Smooth muscle cell (in vitro differentiated cells): ENCODE results near the gene FAM171A1. TPM values are rescaled to one million over a fixed set of nuclear protein-coding genes. Genes with fewer than 3 reads are reported as not detected.

Experiments used
- DNase-seq: peaks from one replicate; lab custom pipeline; 2025; ENCODE audit not compliant: unreplicated experiment; lab: John Stamatoyannopoulos, UW
- H2AFZ ChIP-seq: fragments of 200-600 bp; sonication (generic); 2 replicates; pipeline ENCODE4 v1.6.0; 2016; ENCODE audit warnings: antibody characterized with exemption, low read depth, mild to moderate bottlenecking
- H3F3A ChIP-seq: fragments of 200-600 bp; sonication (generic); 2 replicates; pipeline ENCODE4 v1.6.0; 2017; ENCODE audit warnings: antibody characterized with exemption, low read depth
- H3K27ac ChIP-seq: fragments of 200-600 bp; sonication (generic); 2 replicates; pipeline ENCODE4 v1.5.1; 2016; ENCODE audit warnings: low read depth, mild to moderate bottlenecking
- H3K27me3 ChIP-seq: fragments of 200-600 bp; sonication (generic); 2 replicates; pipeline ENCODE4 v1.6.1; 2016; ENCODE audit warnings: low read depth, mild to moderate bottlenecking
- H3K36me3 ChIP-seq: fragments of 200-600 bp; sonication (generic); 2 replicates; pipeline ENCODE4 v1.5.1; 2016; ENCODE audit warnings: low read depth
- H3K4me1 ChIP-seq: fragments of 200-600 bp; sonication (generic); 2 replicates; pipeline ENCODE4 v1.5.1; 2016; ENCODE audit warnings: low read depth
- H3K4me2 ChIP-seq: fragments of 200-600 bp; sonication (generic); 2 replicates; pipeline ENCODE4 v1.6.0; 2016; ENCODE audit warnings: mild to moderate bottlenecking
- H3K4me3 ChIP-seq: fragments of 200-600 bp; sonication (generic); 2 replicates; pipeline ENCODE4 v1.5.1; 2016; ENCODE audit warnings: mild to moderate bottlenecking
- H3K79me2 ChIP-seq: fragments of 200-600 bp; sonication (generic); 2 replicates; pipeline ENCODE4 v1.6.0; 2016; ENCODE audit warnings: low read depth, mild to moderate bottlenecking
- H3K9ac ChIP-seq: fragments of 200-600 bp; sonication (generic); 2 replicates; pipeline ENCODE4 v1.6.0; 2016; ENCODE audit warnings: low read depth
- H3K9me3 ChIP-seq: fragments of 200-600 bp; sonication (generic); replicated peaks from 2 replicates; pipeline ENCODE4 v1.5.1; 2016; ENCODE audit warnings: low read depth
- H4K20me1 ChIP-seq: fragments of 200-600 bp; sonication (generic); 2 replicates; pipeline ENCODE4 v1.6.0; 2016; ENCODE audit warnings: low read depth
- WGBS: methylation state at CpG from one replicate; pipeline ENCODE4 v1.1.7; 2016; ENCODE audit warnings: low lambda C conversion rate; 5-methylcytosine and 5-hydroxymethylcytosine counted together
- polyA plus RNA-seq: library from polyadenylated mRNA; unstranded; fragments of >200 nt; fragmentation: Nextera tagmentation; extraction: Ambion mirVana; gene quantifications from 2 replicates; pipeline ENCODE4 v1.2.1, GENCODE V29; 2016
- total RNA-seq: library from RNA; depleted of rRNA; stranded (reverse); fragments of >200 nt; gene quantifications from 2 replicates; pipeline ENCODE4 v1.2.3, GENCODE V29; 2014
- TF ChIP-seq, protein P1 (sequence below): fragments of 200-600 bp; sonication (generic); IDR thresholded peaks from 2 replicates; pipeline ENCODE4 v1.5.1; 2017; ENCODE audit warnings: borderline replicate concordance, mild to moderate bottlenecking, antibody characterized with exemption; ENCODE audit not compliant: insufficient read depth, poor library complexity, severe bottlenecking

Gene FAM171A1
- total and polyA plus RNA-seq, 2 experiments from 2014 or later = 25.5 to 37.2 TPM

DNA sequence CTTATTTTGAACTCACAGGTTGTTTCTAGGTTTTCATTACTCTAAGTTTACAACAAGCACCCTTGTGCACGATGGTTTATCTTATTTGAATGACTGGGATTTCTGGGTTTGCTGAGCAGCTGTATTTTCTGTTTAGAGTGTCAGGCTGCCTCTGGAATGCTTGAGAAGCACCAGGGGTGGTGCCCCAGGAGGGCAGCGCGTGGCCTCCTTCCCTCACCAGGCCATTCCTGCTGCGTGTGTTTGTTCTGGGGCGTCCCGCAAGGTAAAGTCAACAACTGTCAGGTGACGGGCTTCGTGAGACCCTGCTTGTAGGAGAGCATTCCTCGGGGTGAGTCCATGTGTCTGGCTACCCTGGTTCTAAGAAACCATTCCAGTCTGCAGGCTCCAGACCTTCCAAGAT, 54.9 kb downstream of the FAM171A1 start:
- DNase-seq = no peak
- no peak overlapping the region for H2AFZ ChIP-seq
- peaks cover 18% of the 10 kb centered on the region for H3F3A ChIP-seq
- H3K9me3 ChIP-seq = peaks cover 4% of the 10 kb centered on the region
- TF ChIP-seq, protein P1, sequence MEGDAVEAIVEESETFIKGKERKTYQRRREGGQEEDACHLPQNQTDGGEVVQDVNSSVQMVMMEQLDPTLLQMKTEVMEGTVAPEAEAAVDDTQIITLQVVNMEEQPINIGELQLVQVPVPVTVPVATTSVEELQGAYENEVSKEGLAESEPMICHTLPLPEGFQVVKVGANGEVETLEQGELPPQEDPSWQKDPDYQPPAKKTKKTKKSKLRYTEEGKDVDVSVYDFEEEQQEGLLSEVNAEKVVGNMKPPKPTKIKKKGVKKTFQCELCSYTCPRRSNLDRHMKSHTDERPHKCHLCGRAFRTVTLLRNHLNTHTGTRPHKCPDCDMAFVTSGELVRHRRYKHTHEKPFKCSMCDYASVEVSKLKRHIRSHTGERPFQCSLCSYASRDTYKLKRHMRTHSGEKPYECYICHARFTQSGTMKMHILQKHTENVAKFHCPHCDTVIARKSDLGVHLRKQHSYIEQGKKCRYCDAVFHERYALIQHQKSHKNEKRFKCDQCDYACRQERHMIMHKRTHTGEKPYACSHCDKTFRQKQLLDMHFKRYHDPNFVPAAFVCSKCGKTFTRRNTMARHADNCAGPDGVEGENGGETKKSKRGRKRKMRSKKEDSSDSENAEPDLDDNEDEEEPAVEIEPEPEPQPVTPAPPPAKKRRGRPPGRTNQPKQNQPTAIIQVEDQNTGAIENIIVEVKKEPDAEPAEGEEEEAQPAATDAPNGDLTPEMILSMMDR = no peak
- no peak overlapping the region for H3K4me3 ChIP-seq
- peaks cover 13% of the 10 kb centered on the region for H3K4me1 ChIP-seq
- H3K9ac ChIP-seq = no peak overlapping the region
- H3K27me3 ChIP-seq = no peaks in the 10 kb centered on the region
- H3K4me2 ChIP-seq = no peak overlapping the region
- WGBS = 82% methylated on average over 9 of the region's 9 CpGs
- H3K27ac ChIP-seq = no peak overlapping the region
- H3K79me2 ChIP-seq = peaks cover 22% of the 10 kb centered on the region
- no peaks in the 10 kb centered on the region for H3K36me3 ChIP-seq
- peaks cover 97% of the 10 kb centered on the region for H4K20me1 ChIP-seq

DNA sequence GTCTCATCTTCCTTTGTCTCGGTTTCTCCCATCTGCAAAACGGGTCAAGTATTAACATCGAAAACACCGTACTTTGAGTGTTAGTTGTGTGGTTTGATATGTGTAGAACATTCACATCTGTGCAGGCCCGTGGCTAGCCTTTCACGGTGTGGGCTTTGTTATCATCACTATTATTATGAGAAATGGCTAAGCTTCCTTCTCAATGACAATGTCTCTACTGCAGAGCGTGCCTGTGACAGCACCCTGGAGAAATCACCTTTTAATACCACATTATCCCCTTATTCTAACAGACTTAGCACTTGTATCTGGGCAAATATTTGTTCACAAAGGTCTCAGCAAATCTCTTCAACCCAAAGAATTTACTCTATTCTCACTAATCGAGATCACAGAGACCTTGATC, 55.8 kb downstream of the FAM171A1 start:
- WGBS = 90% methylated on average over 8 of the region's 8 CpGs
- Histone ChIP-seq H3K4me3 (no peak overlapping the region), H4K20me1 (peaks cover 97% of the 10 kb centered on the region), H3K4me1 (peaks cover 10% of the 10 kb centered on the region), H3K27ac (no peak overlapping the region), H2AFZ (no peak overlapping the region), H3K4me2 (no peak overlapping the region), H3K9me3 (peaks cover 4% of the 10 kb centered on the region), H3F3A (peaks cover 12% of the 10 kb centered on the region), H3K36me3 (no peaks in the 10 kb centered on the region), H3K9ac (no peak overlapping the region), H3K79me2 (peaks cover 22% of the 10 kb centered on the region), H3K27me3 (no peaks in the 10 kb centered on the region)
- no peak for DNase-seq
- TF ChIP-seq, protein P1 = no peak

DNA sequence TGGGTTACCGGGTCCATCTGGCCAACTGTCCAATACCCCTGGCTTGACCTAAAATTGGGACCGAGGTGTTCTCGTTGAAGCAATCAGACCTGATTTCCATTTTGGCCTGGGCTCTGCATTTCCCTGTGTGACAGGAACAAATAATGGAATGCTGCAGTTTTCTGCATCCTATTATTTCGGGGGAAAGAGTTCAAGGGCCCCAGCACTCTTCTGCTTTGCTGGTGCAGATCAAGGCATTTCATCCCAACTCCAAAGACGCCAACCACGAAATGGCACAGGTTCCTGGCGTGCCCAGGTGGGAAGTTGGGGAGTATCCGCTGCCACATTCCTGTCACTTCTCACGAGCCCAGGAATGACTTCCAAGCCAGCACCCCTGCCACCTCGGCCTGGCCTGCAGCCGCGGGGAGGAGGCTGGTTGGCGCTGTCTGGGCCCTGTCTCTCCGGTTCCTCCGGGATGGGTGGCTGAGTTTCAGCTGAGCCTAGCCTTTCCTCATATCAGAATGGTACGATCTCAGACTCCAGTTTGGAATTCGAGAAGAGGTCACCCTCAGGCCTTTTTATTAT, 56.5 kb downstream of the FAM171A1 start:
- Histone ChIP-seq H3K9ac (no peak overlapping the region), H3F3A (peaks cover 8% of the 10 kb centered on the region), H3K79me2 (peaks cover 20% of the 10 kb centered on the region), H4K20me1 (peaks cover 99% of the 10 kb centered on the region), H3K36me3 (no peaks in the 10 kb centered on the region), H2AFZ (no peak overlapping the region), H3K9me3 (no peaks in the 10 kb centered on the region), H3K27ac (peak overlapping the region; percentile 29), H3K4me1 (peaks cover 10% of the 10 kb centered on the region), H3K4me3 (no peak overlapping the region), H3K4me2 (no peak overlapping the region), H3K27me3 (no peaks in the 10 kb centered on the region)
- TF ChIP-seq, protein P1 = no peak
- 94% methylated on average over 17 of the region's 17 CpGs for WGBS
- DNase-seq = no peak

DNA sequence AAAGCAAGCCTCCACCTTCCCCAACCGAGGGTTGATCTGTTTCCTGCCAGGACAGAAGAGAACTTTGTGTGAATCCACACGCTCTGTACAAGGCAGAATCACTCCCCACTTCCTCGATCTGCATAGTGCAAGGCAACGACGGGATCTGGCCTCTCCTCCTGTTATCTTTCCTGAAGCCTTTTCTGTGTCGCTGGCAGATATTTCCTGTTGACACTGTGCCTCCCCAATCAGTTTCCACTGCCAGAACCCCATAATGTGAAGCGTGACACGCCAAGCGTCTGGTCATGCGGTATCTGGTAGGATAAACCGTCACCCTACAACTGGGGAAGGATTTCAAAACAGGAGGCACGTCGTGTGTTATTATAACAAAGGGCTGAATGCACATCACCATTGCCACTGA, 57.2 kb downstream of the FAM171A1 start:
- no peaks in the 10 kb centered on the region for H3K36me3 ChIP-seq
- H3K4me1 ChIP-seq = peaks cover 10% of the 10 kb centered on the region
- no peak overlapping the region for H2AFZ ChIP-seq
- no peaks in the 10 kb centered on the region for H3K27me3 ChIP-seq
- no peaks in the 10 kb centered on the region for H3K9me3 ChIP-seq
- H3K4me3 ChIP-seq = no peak overlapping the region
- peaks cover 99% of the 10 kb centered on the region for H4K20me1 ChIP-seq
- H3F3A ChIP-seq = peaks cover 8% of the 10 kb centered on the region
- 13% methylated on average over 13 of the region's 13 CpGs for WGBS
- H3K79me2 ChIP-seq = peaks cover 17% of the 10 kb centered on the region
- H3K27ac ChIP-seq = peak overlapping the region; percentile 29
- TF ChIP-seq, protein P1 = no peak
- H3K4me2 ChIP-seq = peak overlapping the region; percentile 76
- DNase-seq = no peak
- no peak overlapping the region for H3K9ac ChIP-seq
